NCI-H2081 (cell line): ENCODE measurements around the gene DECR2.
"Not testable (repeated sequence)": the region's sequence is repeated elsewhere in the genome, so short reads cannot be mapped to it uniquely, and the experiment has no call there.

Experiments used
- DNase-seq, 2 experiments: peaks; one replicate each; lab custom pipeline; 2025; lab: John Stamatoyannopoulos, UW

Gene DECR2

GRCh38 chr16:379183-379960 is 22.3 kb upstream of the DECR2 start:
- peak; percentile 80 to 94 for DNase-seq

- no peak for DNase-seq
These were observed 21.5 kb upstream of the DECR2 start for GRCh38 chr16:379961-380761.

GRCh38 chr16:380762-381011 is 21.0 kb upstream of the DECR2 start:
- DNase-seq, result no peak

- no peak for DNase-seq
These were observed 20.5 kb upstream of the DECR2 start for GRCh38 chr16:381012-381788.

GRCh38 chr16:381789-382717 is 19.6 kb upstream of the DECR2 start, which contains the start of gene PGAP6:
TSS of gene PGAP6 (minus strand) at chr16:381978. CDS start at chr16:381821, 157 bp downstream.
- peak; percentile 43 to 50 for DNase-seq

GRCh38 chr16:383326-384051 is 18.2 kb upstream of the DECR2 start:
- DNase-seq, result peak; percentile 27 to 72

GRCh38 chr16:386641-387156 is 15.0 kb upstream of the DECR2 start:
- no peak for DNase-seq

GRCh38 chr16:387761-388666 is 13.7 kb upstream of the DECR2 start:
- DNase-seq, result not testable (repeated sequence)

GRCh38 chr16:389352-389751 is 12.3 kb upstream of the DECR2 start:
- DNase-seq, result no peak

- DNase-seq, result peak; percentile 59 to 60
These were observed 9.8 kb upstream of the DECR2 start for GRCh38 chr16:391885-392335.

- DNase-seq, result no peak
These were observed 9.1 kb upstream of the DECR2 start for GRCh38 chr16:392450-393030.

- peak in 1 of 2 experiments; percentile 53 for DNase-seq
These were observed 5.5 kb upstream of the DECR2 start for GRCh38 chr16:396199-396598.

GRCh38 chr16:396605-397004 is 5.1 kb upstream of the DECR2 start:
- DNase-seq, result peak; percentile 19 to 45

GRCh38 chr16:397135-397661 is 4.5 kb upstream of the DECR2 start, which contains the start of gene NME4:
TSS of gene NME4 (plus strand) at chr16:397199. CDS start at chr16:397223, 24 bp downstream.
- DNase-seq, result peak; percentile 34 to 48

GRCh38 chr16:397736-398332 is 3.9 kb upstream of the DECR2 start:
- DNase-seq, result no peak

- no peak for DNase-seq
These were observed 2.9 kb upstream of the DECR2 start for GRCh38 chr16:398561-399339.

- no peak for DNase-seq
These were observed 2.2 kb upstream of the DECR2 start for GRCh38 chr16:399340-400019.
